H4 (cell line): ENCODE data around the gene MGAT2. TPM values are rescaled to one million over a fixed set of nuclear protein-coding genes. Genes with fewer than 3 reads are reported as not detected.
"Not testable (repeated sequence)": the region's sequence is repeated elsewhere in the genome, so short reads cannot be mapped to it uniquely, and the experiment has no call there.

Source experiments
- DNase-seq: peaks from one replicate; pipeline ENCODE4 v3.0.0-alpha.2; 2015; ENCODE audit warnings: low spot score
- total RNA-seq: library from RNA; depleted of rRNA; stranded (reverse); fragments of >200 nt; shearing (Covaris generic); gene quantifications from 2 replicates; pipeline ENCODE4 v1.2.3, GENCODE V29; 2014; rRNA removed

MGAT2 gene
- 63.2 and 67.8 TPM in 2 replicates for total RNA-seq

DNA sequence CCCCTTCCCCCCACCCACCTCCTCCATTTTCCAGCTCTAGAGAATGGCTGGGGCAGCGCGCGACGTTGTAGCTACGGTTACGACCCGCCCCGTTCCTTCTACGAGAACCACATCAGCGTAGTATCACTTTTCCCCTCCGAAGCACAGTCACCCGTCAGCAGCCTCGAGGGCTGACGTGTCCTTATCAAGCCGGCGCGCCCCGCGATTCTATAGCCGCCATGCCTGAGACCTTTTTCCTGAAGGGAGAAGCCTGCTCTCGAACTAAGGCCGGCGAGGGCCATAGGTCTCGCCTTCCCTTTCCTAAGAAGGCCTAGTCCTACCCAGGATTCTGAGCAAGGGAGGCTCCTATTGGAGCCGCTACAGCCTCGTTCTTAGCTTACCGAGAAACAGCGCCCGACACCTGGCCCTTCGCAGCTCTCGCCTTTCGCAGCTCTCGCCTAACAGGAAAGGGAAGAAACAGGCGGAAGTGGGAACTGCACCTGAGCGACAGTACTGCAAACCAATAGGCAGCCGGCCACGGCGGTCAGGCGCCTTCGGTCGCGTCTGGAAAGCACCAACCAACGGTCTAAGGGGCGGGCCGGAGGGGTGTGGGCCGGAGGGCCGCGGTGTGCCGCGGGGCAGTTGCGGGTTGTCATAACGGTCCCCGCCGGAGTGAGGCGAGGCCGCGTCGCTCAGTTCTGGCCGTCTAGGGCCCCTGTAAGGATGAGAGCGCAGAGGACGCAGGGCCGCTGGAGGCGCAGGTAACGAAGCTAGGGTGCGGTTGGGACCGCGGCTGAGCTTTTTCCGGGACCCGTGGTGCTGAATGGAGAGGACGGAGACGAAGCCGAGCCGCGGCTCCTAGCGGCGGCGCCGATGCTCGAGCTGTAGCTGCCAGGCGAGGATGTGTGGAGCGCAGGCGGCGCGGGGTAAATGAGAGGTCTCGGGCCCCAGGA is at the start of gene MGAT2, which contains the start of gene RPL36AL:
TSS of gene MGAT2 (plus strand) at position 618 of the 932 bp plus-strand sequence. CDS start 470 bp downstream, outside the sequence.
TSS of gene RPL36AL (minus strand) at position 445 of the 932 bp plus-strand sequence. CDS start 1,522 bp downstream, outside the sequence.
- DNase-seq: peak; percentile 96

- no peak for DNase-seq
Measured at GRCh38 chr14:49574038-49574437, 46.6 kb upstream of the MGAT2 start.

DNA sequence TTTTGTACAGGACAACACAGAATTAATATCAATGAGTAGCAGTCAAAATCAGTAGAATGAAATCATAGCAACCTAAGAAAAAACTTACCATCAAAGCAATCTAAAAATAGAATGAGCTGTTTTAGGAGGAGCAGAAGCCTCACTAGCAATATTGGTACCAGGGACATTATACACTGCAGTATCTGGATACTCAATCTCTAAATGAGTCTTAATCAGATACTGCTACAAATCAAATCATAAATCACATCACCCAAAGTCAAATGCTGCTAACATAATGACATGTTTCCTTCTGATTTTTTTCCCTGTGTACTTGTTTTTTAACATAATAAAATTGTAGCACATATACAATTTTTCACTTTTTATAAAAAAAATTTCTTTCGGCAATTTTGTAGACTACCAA is 42.5 kb upstream of the MGAT2 start:
- no peak for DNase-seq

- DNase-seq: no peak
Measured at GRCh38 chr14:49579841-49580240, 40.8 kb upstream of the MGAT2 start.

DNA sequence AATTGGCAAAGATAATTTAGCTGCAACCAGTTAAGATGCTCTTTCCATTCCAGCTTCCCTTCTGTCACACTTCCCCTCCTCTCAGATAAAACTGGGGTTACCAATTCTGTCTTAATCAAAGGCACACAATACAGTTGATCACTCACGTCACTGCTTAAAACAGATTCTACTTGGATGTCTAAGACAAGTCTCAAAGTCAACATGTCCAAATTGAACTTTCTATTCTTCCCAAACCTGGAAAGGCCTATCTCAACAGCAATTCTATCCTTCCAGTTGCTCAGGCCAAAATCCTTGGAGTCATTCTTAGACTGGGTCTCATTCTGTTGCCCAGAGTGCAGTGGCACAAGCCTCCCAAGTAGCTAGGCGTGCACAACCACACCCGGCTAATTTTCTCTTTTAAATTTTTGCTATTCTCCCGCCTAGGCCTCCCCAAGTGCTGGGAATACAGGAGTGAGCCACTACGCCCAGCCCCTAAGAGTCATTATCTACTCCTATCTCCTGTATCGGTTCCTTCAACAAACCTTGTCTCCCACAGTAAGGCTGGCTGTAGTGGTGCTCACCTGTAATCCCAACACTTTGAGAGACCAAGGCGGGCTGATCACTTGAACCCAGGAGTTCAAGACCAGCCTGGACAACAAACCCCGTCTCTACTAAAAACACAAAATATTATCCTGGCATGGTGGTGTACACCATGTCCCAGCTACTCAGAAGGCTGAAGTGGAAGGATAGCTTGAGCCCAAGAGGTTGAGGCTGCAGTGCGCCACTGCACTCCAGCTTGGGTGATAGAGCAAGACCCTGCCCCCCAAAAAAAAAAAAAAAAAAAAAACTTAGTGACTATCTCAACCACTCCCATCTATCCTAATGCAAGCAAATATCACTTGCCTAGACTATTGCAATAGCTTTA is 39.1 kb upstream of the MGAT2 start:
- DNase-seq: no peak

- DNase-seq: no peak
Measured at GRCh38 chr14:49582113-49582977, 38.3 kb upstream of the MGAT2 start.

DNA sequence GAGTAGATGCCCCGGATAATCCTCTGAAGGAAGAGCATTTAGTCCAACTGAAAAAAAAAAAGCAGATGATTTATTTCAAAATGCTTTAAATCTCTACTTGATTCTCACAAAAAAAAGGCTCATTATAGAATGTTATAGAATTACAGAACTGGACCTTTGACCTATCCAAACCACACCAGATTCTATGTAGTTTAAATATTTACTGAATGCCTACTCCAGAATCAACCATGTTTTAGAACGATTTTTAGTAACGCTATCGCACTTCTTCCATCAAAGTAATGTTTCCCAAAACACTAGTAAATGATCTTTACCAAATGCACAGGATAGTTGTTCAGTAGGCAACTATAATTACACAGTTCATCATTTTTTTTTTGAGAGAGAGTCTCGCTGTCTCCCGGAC is 37.0 kb upstream of the MGAT2 start:
- DNase-seq: no peak

DNA sequence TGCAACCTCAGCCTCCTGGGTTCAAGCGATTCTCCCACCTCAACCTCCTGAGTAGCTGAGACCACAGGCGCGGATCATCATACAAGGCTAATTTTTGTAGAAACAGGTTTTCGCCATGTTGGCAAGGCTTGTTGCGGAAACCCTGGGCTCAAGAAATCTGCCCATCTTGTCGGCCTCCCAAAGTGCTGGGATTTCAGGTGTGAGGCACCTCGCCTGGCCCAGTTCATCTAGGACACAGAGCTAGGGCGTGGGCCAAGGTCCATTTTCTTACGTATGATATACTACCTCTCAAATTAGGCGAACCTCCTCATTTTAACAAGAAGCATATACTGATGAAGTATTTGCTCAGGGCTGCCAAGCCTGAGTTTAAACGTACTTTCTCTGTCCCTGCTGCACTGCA is 36.5 kb upstream of the MGAT2 start:
- DNase-seq: no peak

GRCh38 chr14:49584981-49585640 is 35.5 kb upstream of the MGAT2 start:
- DNase-seq: not testable (repeated sequence)

DNA sequence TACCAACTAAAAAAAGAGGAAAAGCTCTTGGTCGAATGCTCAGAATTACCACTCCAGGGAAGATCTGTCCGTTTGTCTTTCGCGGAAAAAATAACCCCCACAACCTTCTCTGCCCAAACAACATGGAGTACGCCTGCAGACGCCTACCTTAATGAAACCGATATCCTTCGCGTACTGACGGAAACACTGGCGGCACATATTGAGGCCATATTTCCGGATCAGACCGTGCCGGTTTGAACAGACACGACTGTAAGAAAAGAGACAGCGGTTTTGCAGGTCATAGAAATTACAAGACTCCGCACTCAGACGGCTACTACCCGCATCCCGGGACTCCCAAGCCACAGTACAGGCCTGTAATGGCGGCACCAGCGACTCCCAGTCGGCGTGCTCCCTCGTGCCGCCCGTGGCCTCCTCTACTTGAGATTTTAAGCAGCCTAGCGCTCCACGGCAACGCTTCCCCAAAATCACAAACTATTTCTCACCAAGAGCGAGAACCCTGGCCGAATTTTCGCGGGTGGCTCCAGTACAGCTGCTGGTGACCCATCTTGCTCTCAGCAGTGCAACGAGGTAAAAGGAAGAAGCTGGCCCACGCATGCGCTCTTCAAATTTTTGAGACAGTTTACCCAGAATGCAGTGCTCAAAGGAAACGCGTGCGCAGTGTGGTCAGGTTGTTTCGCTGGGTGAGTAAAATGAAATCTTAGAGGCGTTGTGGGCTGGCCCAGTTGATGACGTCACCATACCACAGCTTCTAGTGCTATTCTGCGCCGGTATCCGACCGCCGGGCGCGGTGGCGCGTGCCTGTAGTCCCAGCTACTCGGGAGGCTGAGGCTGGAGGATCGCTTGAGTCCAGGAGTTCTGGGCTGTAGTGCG is 34.6 kb upstream of the MGAT2 start, which contains the start of gene RPS29:
TSS of gene RPS29 (minus strand) at position 578 of the 870 bp plus-strand sequence. CDS start at position 544, 34 bp downstream.
- peak; percentile 99 for DNase-seq

GRCh38 chr14:49586673-49587460 is 33.7 kb upstream of the MGAT2 start:
- peak; percentile 58 for DNase-seq

GRCh38 chr14:49589387-49589786 is 31.2 kb upstream of the MGAT2 start:
- DNase-seq: no peak

DNA sequence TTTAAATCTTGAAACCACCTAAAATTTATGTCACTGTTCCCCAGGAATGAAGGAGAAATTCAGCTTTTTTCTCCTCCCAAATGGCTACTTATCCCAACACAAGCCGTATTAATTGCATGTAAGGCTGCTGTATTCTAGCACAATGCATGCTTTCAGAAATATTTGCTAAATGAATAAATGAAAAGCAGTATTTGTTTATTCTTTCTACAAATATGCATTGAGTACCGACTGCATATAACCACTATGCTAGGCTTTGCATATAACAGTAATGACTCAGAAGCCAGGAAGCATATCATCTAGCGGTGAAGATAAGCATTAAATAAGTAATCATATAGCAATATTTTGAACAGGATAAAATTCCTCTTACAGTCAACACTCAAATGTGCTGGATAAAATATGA is 27.6 kb upstream of the MGAT2 start:
- no peak for DNase-seq

GRCh38 chr14:49594347-49595091 is 26.1 kb upstream of the MGAT2 start:
- DNase-seq: no peak

- DNase-seq: no peak
Measured at GRCh38 chr14:49598189-49598484, 22.5 kb upstream of the MGAT2 start.

DNA sequence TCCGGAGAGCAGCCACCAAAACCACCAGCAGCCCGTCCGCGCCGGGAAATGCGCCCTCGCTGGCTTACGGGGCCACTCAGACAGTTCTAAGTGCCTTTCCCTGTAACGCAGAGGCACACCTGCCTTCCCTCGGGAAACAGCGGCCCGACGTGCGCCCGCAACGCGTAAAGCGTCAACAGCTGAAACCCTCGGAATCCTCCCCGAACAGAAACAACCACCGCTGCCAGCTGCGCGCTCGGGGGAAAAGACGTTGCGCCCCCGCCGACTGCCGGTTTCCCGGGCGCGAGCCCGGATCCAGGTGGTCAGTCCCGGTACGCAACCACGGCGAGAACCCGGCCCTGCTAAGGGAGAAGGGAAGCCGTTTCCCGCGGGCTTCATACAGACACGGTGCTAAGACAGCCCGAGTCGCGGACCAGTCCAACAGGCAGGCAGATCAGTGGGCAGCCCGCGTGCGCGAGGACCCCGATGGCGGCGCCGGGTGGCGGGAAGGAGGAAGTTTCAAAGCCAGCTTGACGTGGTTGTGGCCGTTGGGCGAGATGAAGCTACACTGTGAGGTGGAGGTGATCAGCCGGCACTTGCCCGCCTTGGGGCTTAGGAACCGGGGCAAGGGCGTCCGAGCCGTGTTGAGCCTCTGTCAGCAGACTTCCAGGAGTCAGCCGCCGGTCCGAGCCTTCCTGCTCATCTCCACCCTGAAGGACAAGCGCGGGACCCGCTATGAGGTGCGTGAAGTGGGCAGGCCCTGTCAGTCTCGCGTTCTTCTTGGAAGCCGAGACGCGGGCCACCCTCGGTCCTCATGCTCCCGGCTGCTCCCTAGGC is 21.9 kb upstream of the MGAT2 start, which contains the start of gene LRR1:
TSS of gene LRR1 (plus strand) at position 456 of the 816 bp plus-strand sequence. CDS start at position 537, 81 bp downstream.
- DNase-seq: peak; percentile 71

DNA sequence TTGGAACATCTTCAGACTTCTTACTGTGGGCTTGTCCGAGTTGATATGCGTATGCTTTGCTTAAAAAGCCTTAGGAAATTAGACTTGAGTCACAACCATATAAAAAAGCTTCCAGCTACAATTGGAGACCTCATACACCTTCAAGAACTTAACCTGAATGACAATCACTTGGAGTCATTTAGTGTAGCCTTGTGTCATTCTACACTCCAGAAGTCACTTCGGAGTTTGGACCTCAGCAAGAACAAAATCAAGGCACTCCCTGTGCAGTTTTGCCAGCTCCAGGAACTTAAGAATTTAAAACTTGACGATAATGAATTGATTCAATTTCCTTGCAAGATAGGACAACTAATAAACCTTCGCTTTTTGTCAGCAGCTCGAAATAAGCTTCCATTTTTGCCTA is 13.0 kb upstream of the MGAT2 start:
- DNase-seq: no peak
